AG09309 (cell line): ENCODE data around the gene PRIM2.
"Not testable (repeated sequence)": the region's sequence is repeated elsewhere in the genome, so short reads cannot be mapped to it uniquely, and the experiment has no call there.

ENCODE experiments used
- DNase-seq: peaks from one replicate; pipeline ENCODE4 v3.0.0-alpha.2; 2010; ENCODE audit warnings: low read depth
- H3K4me3 ChIP-seq: 2 replicates; pipeline ENCODE4 v1.5.1; 2011; ENCODE audit warnings: mild to moderate bottlenecking, low read depth, low read length, moderate library complexity; ENCODE audit not compliant: control insufficient read depth
- CTCF ChIP-seq: IDR thresholded peaks from 2 replicates; pipeline ENCODE4 v1.5.1; 2011; ENCODE audit warnings: mild to moderate bottlenecking, low read depth, low read length, inconsistent platforms; ENCODE audit not compliant: insufficient read depth, control insufficient read depth; ENCODE audit errors: missing control alignments

PRIM2 gene

GRCh38 chr6:57529755-57530154 is 212.3 kb downstream of the PRIM2 start:
- H3K4me3 ChIP-seq, DNase-seq: not testable (repeated sequence)

GRCh38 chr6:57532660-57533059 is 215.2 kb downstream of the PRIM2 start:
- not testable (repeated sequence) for H3K4me3 ChIP-seq, DNase-seq

GRCh38 chr6:57535121-57535520 is 217.7 kb downstream of the PRIM2 start:
- DNase-seq, H3K4me3 ChIP-seq: not testable (repeated sequence)

GRCh38 chr6:57535994-57536393 is 218.6 kb downstream of the PRIM2 start:
- not testable (repeated sequence) for H3K4me3 ChIP-seq
- TF ChIP-seq CTCF: peak; percentile 37
- DNase-seq: peak; percentile 21

- DNase-seq: not testable (repeated sequence)
These were observed 220.5 kb downstream of the PRIM2 start for GRCh38 chr6:57537916-57538315.

GRCh38 chr6:57551961-57552360 is 234.5 kb downstream of the PRIM2 start:
- DNase-seq, H3K4me3 ChIP-seq: not testable (repeated sequence)

More at GRCh38 chr6:57537916-57538315, 220.5 kb downstream of the PRIM2 start:
- not testable (repeated sequence) for H3K4me3 ChIP-seq

- DNase-seq, H3K4me3 ChIP-seq: not testable (repeated sequence)
These were observed 240.4 kb downstream of the PRIM2 start for GRCh38 chr6:57557855-57558254.

- not testable (repeated sequence) for H3K4me3 ChIP-seq, DNase-seq
These were observed 241.7 kb downstream of the PRIM2 start for GRCh38 chr6:57559170-57559569.

- H3K4me3 ChIP-seq, DNase-seq: not testable (repeated sequence)
These were observed 244.8 kb downstream of the PRIM2 start for GRCh38 chr6:57562233-57562632.

GRCh38 chr6:57572119-57572518 is 254.7 kb downstream of the PRIM2 start:
- not testable (repeated sequence) for DNase-seq, H3K4me3 ChIP-seq

GRCh38 chr6:57572844-57573243 is 255.4 kb downstream of the PRIM2 start:
- DNase-seq, H3K4me3 ChIP-seq: not testable (repeated sequence)

- H3K4me3 ChIP-seq, DNase-seq: not testable (repeated sequence)
These were observed 259.6 kb downstream of the PRIM2 start for GRCh38 chr6:57577023-57577422.

GRCh38 chr6:57579489-57579888 is 262.1 kb downstream of the PRIM2 start:
- DNase-seq, H3K4me3 ChIP-seq: not testable (repeated sequence)
- peak; percentile 22 for TF ChIP-seq CTCF

GRCh38 chr6:57581586-57581985 is 264.2 kb downstream of the PRIM2 start:
- H3K4me3 ChIP-seq: not testable (repeated sequence)

GRCh38 chr6:57601105-57601504 is 283.7 kb downstream of the PRIM2 start:
- not testable (repeated sequence) for DNase-seq, H3K4me3 ChIP-seq

More at GRCh38 chr6:57581586-57581985, 264.2 kb downstream of the PRIM2 start:
- not testable (repeated sequence) for DNase-seq

GRCh38 chr6:57605303-57605702 is 287.9 kb downstream of the PRIM2 start:
- H3K4me3 ChIP-seq, DNase-seq: not testable (repeated sequence)

GRCh38 chr6:57606331-57606730 is 288.9 kb downstream of the PRIM2 start:
- not testable (repeated sequence) for DNase-seq, H3K4me3 ChIP-seq

GRCh38 chr6:57610612-57611011 is 293.2 kb downstream of the PRIM2 start:
- not testable (repeated sequence) for DNase-seq, H3K4me3 ChIP-seq
